HG03135 (cell line): ENCODE results near the gene LRRN1.
"Not testable (repeated sequence)": the region's sequence is repeated elsewhere in the genome, so short reads cannot be mapped to it uniquely, and the experiment has no call there.

Experiments used
- ATAC-seq: cut with Tn5 transposase; IDR thresholded peaks from one replicate; pipeline ENCODE4 v1.9.1; 2021; ENCODE audit warnings: mild to moderate bottlenecking, moderate library complexity; ENCODE audit not compliant: unreplicated experiment

The LRRN1 gene

GRCh38 chr3:3887311-3887710 is 88.1 kb downstream of the LRRN1 start:
- ATAC-seq = not testable (repeated sequence)

GRCh38 chr3:3893590-3893989 is 94.4 kb downstream of the LRRN1 start:
- ATAC-seq = no peak
